Keratinocyte (primary cell): ENCODE results near the gene MGAT4A.

ENCODE experiments used
- CTCF ChIP-seq, 3 experiments: IDR thresholded peaks in 1 of 3; conservative IDR thresholded peaks in 1 of 3; optimal IDR thresholded peaks in 1 of 3; 2 replicates in 2 of 3; 3 replicates in 1 of 3; pipeline versions ENCODE3 to v1.5.1; 2011; ENCODE audit warnings: low read length in 3 of 3, mild to moderate bottlenecking in 3 of 3, moderate library complexity in 2 of 3, control low read depth in 1 of 3, inconsistent platforms in 1 of 3; ENCODE audit not compliant: insufficient read depth in 2 of 3; ENCODE audit errors: extremely low read depth in 1 of 3
- EZH2 ChIP-seq: IDR thresholded peaks from one replicate; pipeline ENCODE4 v1.6.1; 2012; ENCODE audit warnings: inconsistent platforms, mild to moderate bottlenecking, low read length, moderate library complexity

- TF ChIP-seq CTCF (optimal IDR thresholded peaks at IDR 0.05 in 1 of 3, IDR thresholded peaks at IDR 0.05 in 1 of 3, conservative IDR thresholded peaks at IDR 0.05 in 1 of 3; ENCODE audit: extremely low read depth in 1 of 3, insufficient read depth in 2 of 3, low read length in 3 of 3) (peak in 1 of 3 experiments; percentile 6), EZH2 (no peak)
Measured at GRCh38 chr2:98757904-98758421, 27.0 kb upstream of the MGAT4A start.
